ENCODE data around the gene CACNB4. TPM values are rescaled to one million over a fixed set of nuclear protein-coding genes. Genes with fewer than 3 reads are reported as not detected.

The CACNB4 gene
- total RNA-seq, 2 experiments from 2014 or later, result 0.06 to 0.76 TPM

GRCh38 chr2:151830961-151831360, 267.9 kb downstream of the CACNB4 start:
- peaks cover 22% of the 10 kb centered on the region for H3K79me2 ChIP-seq (ENCODE audit: insufficient read depth, low read depth, low read length)
- peaks cover 33% of the 10 kb centered on the region for H3K4me1 ChIP-seq (ENCODE audit: insufficient read depth, low read length, poor library complexity, severe bottlenecking)
- no peak overlapping the region for H3K4me2 ChIP-seq (ENCODE audit: low read length)
- no TSS peak for BruUV-seq (replicated peaks)
- DNase-seq (ENCODE audit: low spot score), result no peak
- H3K27ac ChIP-seq (ENCODE audit: low read depth, low read length, poor library complexity, severe bottlenecking), result no peak overlapping the region
- H2AFZ ChIP-seq (ENCODE audit: low read length), result no peak overlapping the region
- ChIA-PET CTCF (ENCODE audit: unreplicated experiment) (interaction anchor here (3.5 kb wide), 1 partner anchor 15 kb away, joined by 10 read pairs; no protein-coding TSS in a partner anchor), POLR2A (interaction anchor here (0.6 to 6.1 kb wide), 5 partner anchors 8 to 28 kb away, joined by 3 to 80 read pairs (median 4); no protein-coding TSS in a partner anchor)
- no peaks in the 10 kb centered on the region for H3K9me2 ChIP-seq (ENCODE audit: insufficient read depth, low read length)
- intact Hi-C loops (cut with micrococcal nuclease; ENCODE audit: unreplicated experiment), result no loop called here
- no peaks in the 10 kb centered on the region for H3K36me3 ChIP-seq (ENCODE audit: insufficient read depth, low read length)
- no peaks in the 10 kb centered on the region for H3K9me3 ChIP-seq (ENCODE audit: low read length)
- H3K4me3 ChIP-seq (ENCODE audit: low read depth, low read length, poor library complexity, severe bottlenecking), result no peak overlapping the region
- no peak for TF ChIP-seq EZH2phosphoT487 (IDR thresholded peaks at IDR 0.05; ENCODE audit: borderline replicate concordance, low read depth, low read length)
- TF ChIP-seq CTCF (conservative IDR thresholded peaks at IDR 0.05; ENCODE audit: low read length), result no peak
- H4K20me1 ChIP-seq (ENCODE audit: insufficient read depth, low read length), result peaks cover 19% of the 10 kb centered on the region; the same call in 1 of the 2 replicates

DNA sequence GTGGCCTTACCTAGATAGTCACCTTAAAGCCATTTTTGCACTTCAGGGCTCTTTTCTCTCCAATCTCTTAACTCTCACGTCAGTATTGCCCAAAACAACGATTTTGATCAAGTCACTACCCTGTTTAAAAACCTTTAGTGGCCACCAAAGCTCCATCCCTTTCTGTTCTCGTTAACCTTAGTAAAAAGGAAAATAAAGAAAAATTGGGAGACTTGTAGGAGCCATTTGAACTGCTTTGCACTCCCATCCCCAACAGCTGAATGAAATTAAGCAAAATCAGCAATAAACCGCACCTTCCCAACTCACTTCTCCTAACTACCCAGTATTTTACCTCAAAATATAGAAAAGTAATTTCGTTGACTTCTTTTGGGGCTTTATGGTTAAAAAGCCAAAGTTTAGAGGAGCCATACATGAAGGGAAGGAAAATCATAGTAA, 269.9 kb downstream of the CACNB4 start:
- Histone ChIP-seq H3K4me1 (ENCODE audit: insufficient read depth, low read length, poor library complexity, severe bottlenecking) (peaks cover 31% of the 10 kb centered on the region), H3K36me3 (ENCODE audit: insufficient read depth, low read length) (peaks cover 11% of the 10 kb centered on the region; the same call in 1 of the 2 replicates), H3K4me2 (ENCODE audit: low read length) (peak overlapping the region; percentile 71), H3K27ac (ENCODE audit: low read depth, low read length, poor library complexity, severe bottlenecking) (peak overlapping the region; percentile 33), H3K79me2 (ENCODE audit: insufficient read depth, low read depth, low read length) (peaks cover 42% of the 10 kb centered on the region), H4K20me1 (ENCODE audit: insufficient read depth, low read length) (peaks cover 20% of the 10 kb centered on the region; the same call in 1 of the 2 replicates), H3K9me2 (ENCODE audit: insufficient read depth, low read length) (no peaks in the 10 kb centered on the region), H3K9me3 (ENCODE audit: low read length) (no peaks in the 10 kb centered on the region), H2AFZ (ENCODE audit: low read length) (peak overlapping the region; percentile 74), H3K4me3 (ENCODE audit: low read depth, low read length, poor library complexity, severe bottlenecking) (peak overlapping the region; percentile 99)
- TF ChIP-seq CTCF (conservative IDR thresholded peaks at IDR 0.05; ENCODE audit: low read length) (no peak), EZH2phosphoT487 (IDR thresholded peaks at IDR 0.05; ENCODE audit: borderline replicate concordance, low read depth, low read length) (no peak)
- POLR2A ChIA-PET, result interaction anchor here (0.7 to 6.1 kb wide), 10 partner anchors 9 to 371 kb away, joined by 3 to 80 read pairs (median 4); no protein-coding TSS in a partner anchor
- CTCF ChIA-PET (ENCODE audit: unreplicated experiment), result interaction anchor here (3.5 kb wide), 1 partner anchor 17 kb away, joined by 10 read pairs; no protein-coding TSS in a partner anchor
- DNase-seq (ENCODE audit: low spot score), result no peak
- intact Hi-C loops (cut with micrococcal nuclease; ENCODE audit: unreplicated experiment), result loop anchor here (5.0 to 10.0 kb wide), 2 partner anchors 346 to 888 kb away; partner anchors contain the start of genes ARL6IP6, PRPF40A and STAM2
- TSS peak; percentile 99 for BruUV-seq (replicated peaks)

All from OCI-LY7 (cell line).